ENCODE measurements around the gene EBLN2.

EBLN2 gene

DNA sequence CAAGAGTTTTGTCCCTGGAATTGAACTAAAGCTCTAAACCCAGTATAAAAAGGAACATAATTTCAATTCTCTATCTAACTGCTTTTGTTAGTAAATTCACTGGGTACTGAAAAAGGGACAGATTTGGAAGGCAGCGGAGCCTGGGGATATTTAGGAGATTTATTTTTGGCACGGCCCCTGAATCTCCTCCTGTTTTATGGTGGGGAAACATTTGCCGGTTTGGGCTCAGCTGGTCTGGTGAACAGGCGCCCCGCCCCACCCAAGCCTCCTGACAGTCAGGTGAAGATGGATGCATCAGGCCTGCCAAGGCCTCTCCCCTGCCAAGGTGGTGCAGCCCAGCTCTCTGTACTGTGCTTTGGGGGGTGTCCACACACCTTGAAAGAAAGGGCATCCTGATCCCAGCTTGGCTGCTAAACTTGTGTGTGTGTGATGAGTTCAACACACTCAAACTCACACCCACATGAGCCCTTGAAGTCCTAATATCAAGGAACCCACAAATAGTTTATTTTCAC is 46.3 kb downstream of the EBLN2 start:
- DNase-seq (ENCODE audit: low read depth): no peak

- DNase-seq (ENCODE audit: low read depth): no peak
Measured at GRCh38 chr3:73108750-73109149, 47.3 kb downstream of the EBLN2 start.

DNA sequence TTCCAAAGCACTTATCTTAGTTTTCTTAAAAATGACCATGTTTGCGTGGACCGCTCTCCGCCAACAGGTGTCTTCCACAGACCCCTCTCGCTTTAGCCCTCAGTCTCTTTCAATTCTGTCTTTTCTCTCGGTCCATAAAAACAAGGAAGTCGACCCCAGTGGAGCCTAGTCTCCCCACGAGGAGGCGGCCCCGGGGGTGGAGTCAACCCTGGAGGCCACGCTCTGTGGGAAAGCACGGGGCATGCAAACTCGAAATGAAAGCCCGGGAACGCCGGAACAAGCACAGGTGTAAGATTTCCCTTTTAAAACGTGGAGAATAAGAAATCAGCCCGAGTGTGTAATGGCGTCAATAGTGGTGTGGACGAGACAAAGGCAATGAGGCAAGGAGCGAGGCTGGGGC is 49.1 kb downstream of the EBLN2 start:
- no peak for DNase-seq (ENCODE audit: low read depth)

Data from stromal cell of bone marrow (primary cell).